Measurements from ENCODE around the gene TRAPPC3. TPM values are rescaled to one million over a fixed set of nuclear protein-coding genes. Genes with fewer than 3 reads are reported as not detected.

The TRAPPC3 gene
- total and polyA plus RNA-seq, 9 of the 15 experiments (the other 6 are each of a cell fraction or from before 2014, with no cell fraction given) = 20.6 to 141 (median 112) TPM

GRCh38 chr1:36091141-36091540 is 58.1 kb downstream of the TRAPPC3 start:
- no peak for DNase-seq (ENCODE audit: extremely low read depth in 1 of 4, low spot score in 3 of 4)
- in situ Hi-C loops (cut with MboI) = loop anchor here (5.0 kb wide), 1 partner anchor 96 kb away; no protein-coding TSS in a partner anchor
- peaks cover 11% of the 10 kb centered on the region for H3K9me1 ChIP-seq (ENCODE audit: control insufficient read depth, insufficient read depth, low read length)
- no peak overlapping the region for H3K9ac ChIP-seq (ENCODE audit: insufficient read depth in 1 of 2, low read depth in 2 of 2, low read length in 2 of 2)
- H3K79me2 ChIP-seq (ENCODE audit: control insufficient read depth, insufficient read depth, low read length) = peaks cover 21% of the 10 kb centered on the region
- no peaks in the 10 kb centered on the region for H4K20me1 ChIP-seq (replicated peaks; ENCODE audit: control insufficient read depth, insufficient read depth, low read length)
- no peak overlapping the region for H3K4me3 ChIP-seq
- ChIA-PET POLR2A (interaction anchor here (0.8 to 1.0 kb wide), 2 partner anchors 37 to 44 kb away, joined by 3 to 4 read pairs; no protein-coding TSS in a partner anchor), CTCF (ENCODE audit: low intra/inter-chr PET ratio) (no interaction called here)
- no TSS peak for BruUV-seq (replicated peaks)
- no peak for ATAC-seq
- TF ChIP-seq FOXP1 (CRISPR knock-in tag; IDR thresholded peaks at IDR 0.05) = no peak
- 0 out of 2 replicates have a peak, but pooled peaks have one; percentile 30 for TF ChIP-seq SUPT5H (IDR thresholded peaks at IDR 0.05)
- no peak for TF ChIP-seq ZNF124 (CRISPR knock-in tag; IDR thresholded peaks at IDR 0.05)
- peak; percentile 41; the same call in 1 of the 2 replicates for TF ChIP-seq POLR2A (conservative IDR thresholded peaks at IDR 0.05)
- no peak for TF ChIP-seq IRF2 (CRISPR knock-in tag; IDR thresholded peaks at IDR 0.05)
- H3K9me3 ChIP-seq (replicated peaks; ENCODE audit: control insufficient read depth, insufficient read depth, low read depth, low read length) = no peaks in the 10 kb centered on the region
- H3K27me3 ChIP-seq (ENCODE audit: control insufficient read depth in 2 of 2, insufficient read depth in 2 of 2, low read length in 2 of 2) = no peaks in the 10 kb centered on the region
- H3K36me3 ChIP-seq (ENCODE audit: control insufficient read depth, insufficient read depth, low read length) = peaks cover 61% of the 10 kb centered on the region; the same call in 2 of the 3 replicates
- H2AFZ ChIP-seq (ENCODE audit: low read depth, low read length) = no peak overlapping the region
- H3K4me1 ChIP-seq (replicated peaks in 1 of 2; ENCODE audit: control insufficient read depth in 2 of 2, insufficient read depth in 2 of 2, low read length in 2 of 2) = peaks cover 18 to 32% of the 10 kb centered on the region in 2 experiments; a peak in 4 of 5 replicates
- H3K4me2 ChIP-seq (ENCODE audit: insufficient read depth, low read length) = no peak overlapping the region
- FAIRE-seq = no peak
- no peak overlapping the region for H3K27ac ChIP-seq (ENCODE audit: extremely low read depth, low read depth, low read length)
- intact Hi-C loops (cut with micrococcal nuclease) = no loop called here
- 97% methylated on average over 3 of the region's 4 CpGs for WGBS (ENCODE audit: insufficient coverage, low coverage, missing lambda C conversion rate)

Measured in K562 (cell line).